HG03095 (cell line): ENCODE measurements around the gene RNF213.
"Not testable (repeated sequence)": the region's sequence is repeated elsewhere in the genome, so short reads cannot be mapped to it uniquely, and the experiment has no call there.

Experiments
- ATAC-seq: cut with Tn5 transposase; IDR thresholded peaks from one replicate; pipeline ENCODE4 v1.9.1; 2021; ENCODE audit warnings: moderate library complexity; ENCODE audit not compliant: unreplicated experiment

Gene RNF213

GRCh38 chr17:80410441-80411087 lies 149.9 kb downstream of the RNF213 start:
- ATAC-seq = not testable (repeated sequence)

- ATAC-seq = no peak
Measured at GRCh38 chr17:80413771-80414507, 153.3 kb downstream of the RNF213 start.

GRCh38 chr17:80414508-80414802 lies 153.8 kb downstream of the RNF213 start:
- ATAC-seq = no peak

GRCh38 chr17:80414803-80415625 lies 154.4 kb downstream of the RNF213 start, which contains the start of gene ENDOV:
TSS of gene ENDOV (plus strand) at chr17:80415167. CDS start at chr17:80415195, 28 bp downstream.
- ATAC-seq = peak; percentile 89

- peak; percentile 11 for ATAC-seq
Measured at GRCh38 chr17:80415626-80416137, 155.0 kb downstream of the RNF213 start.

- ATAC-seq = no peak
Measured at GRCh38 chr17:80416260-80416939, 155.7 kb downstream of the RNF213 start.

- ATAC-seq = no peak
Measured at GRCh38 chr17:80416940-80417293, 156.3 kb downstream of the RNF213 start.

GRCh38 chr17:80418589-80418988 lies 157.9 kb downstream of the RNF213 start:
- no peak for ATAC-seq

GRCh38 chr17:80419255-80419654 lies 158.6 kb downstream of the RNF213 start:
- no peak for ATAC-seq

GRCh38 chr17:80421381-80422090 lies 160.9 kb downstream of the RNF213 start:
- ATAC-seq = no peak

GRCh38 chr17:80422276-80422675 lies 161.6 kb downstream of the RNF213 start:
- no peak for ATAC-seq

GRCh38 chr17:80422981-80423380 lies 162.3 kb downstream of the RNF213 start:
- no peak for ATAC-seq

- ATAC-seq = no peak
Measured at GRCh38 chr17:80423536-80424225, 163.0 kb downstream of the RNF213 start.

- no peak for ATAC-seq
Measured at GRCh38 chr17:80424261-80424660, 163.6 kb downstream of the RNF213 start.

- no peak for ATAC-seq
Measured at GRCh38 chr17:80424878-80425765, 164.5 kb downstream of the RNF213 start.

GRCh38 chr17:80425835-80426426 lies 165.3 kb downstream of the RNF213 start:
- ATAC-seq = no peak

GRCh38 chr17:80426671-80427326 lies 166.1 kb downstream of the RNF213 start:
- no peak for ATAC-seq
